GM21528 (cell line): ENCODE data around the gene RIN3.
A peak's percentile ranks its signal among the peaks of the same experiment; 100 is the strongest.

Source experiments
- ATAC-seq: cut with Tn5 transposase; IDR thresholded peaks from one replicate; pipeline ENCODE4 v1.9.1; 2021; ENCODE audit warnings: mild to moderate bottlenecking, moderate library complexity; ENCODE audit not compliant: unreplicated experiment, low FRiP score

Gene RIN3

GRCh38 chr14:92572050-92572449 is 58.5 kb downstream of the RIN3 start:
- no peak for ATAC-seq

DNA sequence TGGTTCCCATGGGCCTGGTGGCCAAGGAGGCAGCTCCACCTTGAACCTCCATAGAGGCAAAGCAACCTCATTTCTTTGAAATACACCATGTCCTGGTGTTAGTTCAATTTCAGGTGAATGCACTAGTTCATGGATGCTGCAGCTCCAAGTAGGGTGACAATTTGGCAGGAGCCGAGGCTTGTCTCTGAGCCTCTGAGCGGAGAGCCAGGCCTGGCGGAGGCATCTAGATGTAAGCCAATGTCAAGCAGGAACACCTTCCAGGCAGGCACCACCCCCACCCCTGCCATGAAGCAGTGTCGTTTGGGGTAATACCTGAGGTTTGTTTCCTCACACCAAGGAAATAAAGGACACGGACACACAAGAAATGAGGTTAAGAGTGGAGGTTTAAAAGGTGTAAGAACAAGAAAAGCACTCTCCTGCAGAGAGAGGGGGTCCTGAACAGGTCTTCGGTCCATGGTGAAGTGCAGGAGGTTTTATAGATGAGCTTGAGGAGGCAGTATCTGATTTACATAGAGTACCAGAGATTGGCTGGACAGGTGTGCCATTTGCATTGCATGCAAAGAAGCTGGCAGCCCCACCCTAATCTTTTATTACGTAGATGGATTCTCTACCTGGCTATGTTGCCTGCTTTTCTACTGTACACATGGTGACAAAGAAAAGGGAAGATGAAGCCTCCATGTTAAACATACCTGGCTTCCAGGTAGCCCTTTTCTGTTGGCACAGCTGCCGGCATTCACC is 60.3 kb downstream of the RIN3 start:
- ATAC-seq = no peak

- ATAC-seq = no peak
Measured at GRCh38 chr14:92575061-92575747, 61.6 kb downstream of the RIN3 start.

GRCh38 chr14:92575748-92576303 is 62.2 kb downstream of the RIN3 start:
- no peak for ATAC-seq

GRCh38 chr14:92577321-92577742 is 63.8 kb downstream of the RIN3 start:
- ATAC-seq = peak; percentile 75

DNA sequence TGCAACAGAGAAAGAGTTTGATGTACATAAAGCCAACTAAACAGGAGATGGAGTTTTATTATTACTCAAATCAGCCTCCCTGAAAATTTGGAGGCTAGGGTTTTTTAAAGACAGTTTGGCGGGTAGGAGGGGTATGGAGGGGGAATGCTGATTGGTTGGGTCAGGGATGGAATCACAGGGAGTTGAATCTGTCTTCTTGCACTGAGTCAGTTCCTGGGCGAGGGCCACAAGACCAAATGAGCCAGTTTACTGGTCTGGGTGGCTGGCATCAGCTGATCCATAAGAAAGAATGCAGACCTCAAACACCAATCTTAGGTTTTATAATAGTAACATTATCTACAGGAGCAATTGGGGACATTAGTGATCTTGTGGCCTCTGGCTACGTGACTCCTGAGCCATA is 64.9 kb downstream of the RIN3 start:
- no peak for ATAC-seq

DNA sequence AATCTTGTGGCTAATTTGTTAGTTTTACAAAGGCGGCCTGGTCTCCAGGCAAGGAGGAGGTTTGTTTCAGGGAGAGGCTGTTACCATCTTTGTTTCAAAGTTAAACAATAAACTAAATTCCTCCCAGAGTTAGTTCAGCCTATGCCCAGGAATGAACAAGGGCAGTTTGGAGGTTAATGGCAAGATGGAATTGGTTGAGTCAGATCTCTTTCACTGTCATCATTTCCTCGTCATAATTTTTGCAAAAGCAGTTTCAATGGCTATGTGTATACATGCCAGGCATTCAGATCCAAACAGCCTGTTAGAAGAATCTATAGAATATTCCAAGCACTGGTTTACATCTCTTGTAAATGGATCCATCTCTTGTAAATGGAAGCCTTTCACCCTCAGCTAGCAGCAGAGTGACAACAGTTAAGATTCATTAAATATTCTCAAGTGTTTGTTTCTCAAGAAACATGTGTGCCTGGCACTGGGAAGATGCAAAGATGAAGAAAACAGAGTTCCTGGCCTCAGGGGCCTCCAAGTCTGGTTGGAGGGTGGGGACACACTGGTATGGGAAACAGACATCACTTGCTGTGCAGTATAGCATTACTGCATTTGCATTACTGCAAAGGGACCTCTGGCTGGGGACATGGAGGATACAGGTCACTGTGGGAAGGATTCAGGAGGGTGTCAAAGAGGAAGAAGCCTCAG is 65.8 kb downstream of the RIN3 start:
- ATAC-seq = no peak

GRCh38 chr14:92581206-92581605 is 67.6 kb downstream of the RIN3 start:
- ATAC-seq = no peak

DNA sequence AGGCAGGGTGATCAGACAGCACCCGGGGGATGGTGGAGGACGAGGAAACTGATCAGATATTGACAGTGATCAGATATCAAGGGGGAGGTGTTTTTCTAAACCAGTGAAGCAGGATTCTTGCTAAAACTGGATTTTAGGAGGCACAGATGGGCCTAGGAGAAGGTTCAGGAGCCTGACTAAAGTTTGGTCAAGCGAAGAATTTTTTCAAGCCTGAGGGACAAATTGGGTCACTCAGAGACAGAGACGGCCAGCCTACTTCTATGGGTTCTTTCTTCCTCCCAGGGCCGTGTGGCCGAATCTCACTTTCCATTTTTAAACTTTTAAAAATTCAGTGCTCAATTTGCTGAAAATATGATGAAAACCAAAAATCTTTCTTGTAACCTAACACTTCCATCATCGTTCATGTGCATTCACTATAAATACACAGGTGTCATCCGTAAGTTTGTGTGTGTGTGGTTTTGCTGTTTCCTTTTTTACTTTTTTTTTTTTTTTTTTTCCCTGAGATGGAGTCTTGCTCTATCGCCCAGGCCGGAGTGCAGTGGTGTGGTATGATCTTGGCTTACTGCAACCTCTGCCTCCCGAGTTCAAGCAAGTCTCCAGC is 68.5 kb downstream of the RIN3 start:
- no peak for ATAC-seq

GRCh38 chr14:92582706-92583452 is 69.3 kb downstream of the RIN3 start:
- ATAC-seq = no peak

- ATAC-seq = no peak
Measured at GRCh38 chr14:92584220-92584619, 70.6 kb downstream of the RIN3 start.

DNA sequence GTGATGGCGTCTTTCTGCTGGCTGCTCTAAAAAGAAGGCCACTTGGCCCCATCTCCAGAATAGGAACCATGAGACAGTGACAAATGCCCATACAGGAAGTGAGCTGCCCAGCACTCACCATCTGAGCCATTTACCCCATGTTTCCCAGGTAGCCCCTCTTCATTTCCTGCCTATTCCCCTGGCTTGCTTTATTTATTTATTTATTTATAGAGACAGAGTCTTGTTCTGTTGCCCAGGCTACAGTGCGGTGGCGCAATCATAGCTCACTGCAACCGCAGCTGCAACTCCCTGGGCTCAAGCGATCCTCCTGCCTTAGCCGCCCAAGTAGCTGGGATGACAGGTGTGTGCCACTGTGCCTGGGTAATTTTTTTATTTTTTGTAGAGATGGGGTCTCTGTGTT is 71.2 kb downstream of the RIN3 start:
- ATAC-seq = no peak

DNA sequence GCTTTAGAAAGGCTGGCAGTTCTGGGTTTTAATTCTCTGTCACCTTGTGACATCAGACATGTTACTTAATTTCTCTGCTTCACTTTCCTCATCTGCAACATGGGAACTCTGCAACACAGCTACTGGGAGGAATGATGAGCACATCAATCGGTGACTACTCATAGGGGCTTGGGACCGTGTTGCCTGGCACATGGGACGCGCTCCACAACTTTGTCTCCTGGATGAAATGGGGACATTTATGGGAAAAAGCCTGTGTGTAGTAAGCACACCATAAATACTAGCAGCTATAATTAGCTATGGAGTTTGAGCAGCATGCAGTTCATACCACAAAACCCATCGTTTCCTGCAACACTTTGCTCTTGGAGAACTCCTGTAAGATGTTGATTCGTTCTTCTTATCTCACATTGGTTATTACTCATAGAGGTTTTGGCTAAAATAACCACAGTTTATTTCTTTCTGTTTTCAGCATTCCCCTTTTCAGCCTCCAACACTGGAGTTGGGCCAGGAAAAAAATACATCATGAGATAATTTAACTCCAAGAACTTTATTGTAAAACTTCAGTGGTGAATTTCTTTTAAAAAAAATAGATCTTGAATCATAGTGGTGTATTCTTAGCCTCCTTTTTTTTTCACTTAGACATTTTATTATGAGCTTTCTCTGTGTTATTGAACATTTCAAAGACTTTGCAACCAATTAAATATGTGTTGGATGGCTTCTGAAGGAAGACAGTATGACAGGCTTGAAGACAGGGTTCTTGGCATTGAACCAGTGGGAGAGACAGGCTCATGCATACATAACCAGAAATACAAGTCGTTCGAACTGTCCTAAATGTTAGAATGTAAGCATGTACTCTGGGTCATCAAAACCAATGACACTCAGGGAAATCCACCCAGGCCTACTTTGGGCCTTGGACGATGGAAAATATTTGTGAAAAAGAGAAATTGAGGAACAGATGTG is 72.7 kb downstream of the RIN3 start:
- no peak for ATAC-seq

- ATAC-seq = no peak
Measured at GRCh38 chr14:92586963-92587699, 73.5 kb downstream of the RIN3 start.

- ATAC-seq = no peak
Measured at GRCh38 chr14:92587700-92588085, 74.1 kb downstream of the RIN3 start.

DNA sequence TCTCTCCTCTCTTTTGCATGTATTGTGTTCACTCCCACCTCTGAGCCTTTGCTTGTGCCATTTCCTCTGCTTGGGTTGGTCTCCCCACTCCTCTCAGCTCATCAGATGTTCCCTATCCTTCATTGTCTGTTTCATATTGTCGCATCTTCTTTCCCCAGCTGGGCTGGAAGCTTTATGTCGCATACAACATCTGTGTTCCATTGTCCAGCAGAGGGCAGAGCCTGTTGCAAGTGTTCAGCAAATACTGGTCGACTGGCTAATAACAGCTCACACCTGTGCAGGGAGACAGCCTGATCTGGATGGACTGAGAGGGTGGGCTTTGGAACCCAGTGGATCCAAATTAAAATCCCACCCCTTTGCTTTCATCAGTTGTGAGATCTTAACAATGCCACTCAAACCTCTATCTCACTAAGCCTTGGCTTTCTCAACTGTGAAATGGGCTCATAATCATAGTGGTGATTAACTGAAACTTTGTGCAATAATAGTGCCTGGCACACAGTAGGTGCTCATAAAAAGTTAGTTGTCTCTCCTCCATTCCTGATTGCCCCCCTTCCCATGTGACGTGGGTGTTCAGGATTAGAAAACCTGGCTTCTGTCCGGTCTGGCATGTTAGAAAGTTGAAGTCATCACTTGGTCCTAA is 75.8 kb downstream of the RIN3 start:
- no peak for ATAC-seq

DNA sequence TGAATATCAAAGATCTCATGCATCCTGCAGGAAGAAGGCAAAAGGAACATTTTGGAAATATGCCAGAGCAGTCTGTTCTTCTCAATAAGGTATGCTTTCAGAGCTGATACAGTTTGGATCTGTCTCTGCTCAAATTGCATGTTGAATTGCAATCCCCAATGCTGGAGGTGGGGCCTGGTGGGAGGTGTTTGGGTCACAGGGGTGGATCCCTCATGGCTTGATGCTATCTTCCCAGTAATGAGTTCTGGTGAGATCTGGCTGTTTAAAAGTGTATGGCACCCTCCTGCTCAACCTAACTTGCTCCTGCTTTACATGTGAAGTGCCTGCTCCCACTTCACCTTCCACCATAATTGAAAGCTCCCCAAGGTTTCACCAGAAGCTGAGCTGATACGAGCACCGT is 76.6 kb downstream of the RIN3 start:
- no peak for ATAC-seq

- no peak for ATAC-seq
Measured at GRCh38 chr14:92590941-92591340, 77.4 kb downstream of the RIN3 start.
